Activated T-helper 1 cell treated with anti-CD3 and anti-CD28 coated beads, Interleukin-12 subunit alpha, Interleukin-12 subunit beta, Interleukin-2, Interleukin-4 antibody, amounts not matched to agents 30 ng/mL and 10 ng/mL and 1 ng/mL, durations not matched to agents 14 hours and 24 hours and 36 hours (primary cell): ENCODE measurements around the gene CT47B1. TPM values are rescaled to one million over a fixed set of nuclear protein-coding genes. Genes with fewer than 3 reads are reported as not detected.
"Not testable (repeated sequence)": the region's sequence is repeated elsewhere in the genome, so short reads cannot be mapped to it uniquely, and the experiment has no call there.

Experiments used
- DNase-seq: peaks from one replicate; pipeline ENCODE4 v3.0.0; 2021; ENCODE audit warnings: low spot score
- H3K27ac Mint-ChIP-seq: one replicate; pipeline ENCODE4 v1.8.0; 2021; ENCODE audit warnings: mild to moderate bottlenecking, mixed read lengths
- H3K27me3 Mint-ChIP-seq: one replicate; pipeline ENCODE4 v1.8.0; 2022; ENCODE audit warnings: mild to moderate bottlenecking, moderate library complexity, mixed read lengths; ENCODE audit not compliant: insufficient read depth
- H3K36me3 Mint-ChIP-seq: one replicate; pipeline ENCODE4 v1.8.0; 2021; ENCODE audit warnings: low read depth, mixed read lengths
- H3K4me1 Mint-ChIP-seq: one replicate; pipeline ENCODE4 v1.8.0; 2021; ENCODE audit warnings: low read depth, mixed read lengths
- H3K4me3 Mint-ChIP-seq: one replicate; pipeline ENCODE4 v1.8.0; 2021; ENCODE audit warnings: mild to moderate bottlenecking, moderate library complexity, mixed read lengths
- H3K9me3 Mint-ChIP-seq: one replicate; pipeline ENCODE4 v1.8.0; 2021; ENCODE audit warnings: mixed read lengths
- intact Hi-C: fragments of 100-400 bp; cut with micrococcal nuclease; formaldehyde crosslinking; loops from one replicate; pipeline ENCODE4 v1.15.1; 2024
- total RNA-seq: library from RNA; stranded (reverse); gene quantifications from 2 replicates; pipeline ENCODE4 v1.2.3, GENCODE V29; 2022

Gene CT47B1
- not detected in 2 replicates for total RNA-seq

- H3K4me1 Mint-ChIP-seq, H3K27ac Mint-ChIP-seq, H3K36me3 Mint-ChIP-seq, intact Hi-C loops, H3K27me3 Mint-ChIP-seq, H3K9me3 Mint-ChIP-seq, H3K4me3 Mint-ChIP-seq, DNase-seq: not testable (repeated sequence)
Observed at GRCh38 chrX:120875766-120876165, at the start of gene CT47B1. Gene CT47B1 (minus strand): TSS chrX:120875866. CDS start chrX:120875670, 196 bp downstream.

- Mint-ChIP-seq H3K4me3 (no peak overlapping the region), H3K36me3 (no peaks in the 10 kb centered on the region), H3K4me1 (no peaks in the 10 kb centered on the region), H3K27ac (no peak overlapping the region), H3K27me3 (no peaks in the 10 kb centered on the region), H3K9me3 (no peaks in the 10 kb centered on the region)
- no peak for DNase-seq
- intact Hi-C loops = no loop called here
Observed at GRCh38 chrX:120874678-120875557, 748 bp downstream of the CT47B1 start.

GRCh38 chrX:120857240-120857639, 18.4 kb downstream of the CT47B1 start:
- intact Hi-C loops = loop anchor here (2.0 kb wide), 1 partner anchor 66 kb away; no protein-coding TSS in a partner anchor
- H3K27me3 Mint-ChIP-seq = peaks cover 2% of the 10 kb centered on the region
- no peak overlapping the region for H3K27ac Mint-ChIP-seq
- H3K9me3 Mint-ChIP-seq = peaks cover 4% of the 10 kb centered on the region
- H3K4me3 Mint-ChIP-seq = no peak overlapping the region
- no peak for DNase-seq
- H3K4me1 Mint-ChIP-seq = peaks cover 19% of the 10 kb centered on the region
- no peaks in the 10 kb centered on the region for H3K36me3 Mint-ChIP-seq

GRCh38 chrX:120840827-120841226, 34.8 kb downstream of the CT47B1 start:
- intact Hi-C loops = no loop called here
- no peak overlapping the region for H3K27ac Mint-ChIP-seq
- DNase-seq = no peak
- no peaks in the 10 kb centered on the region for H3K27me3 Mint-ChIP-seq
- no peak overlapping the region for H3K4me3 Mint-ChIP-seq
- no peaks in the 10 kb centered on the region for H3K36me3 Mint-ChIP-seq
- no peaks in the 10 kb centered on the region for H3K9me3 Mint-ChIP-seq
- no peaks in the 10 kb centered on the region for H3K4me1 Mint-ChIP-seq

- H3K9me3 Mint-ChIP-seq = no peaks in the 10 kb centered on the region
- H3K27me3 Mint-ChIP-seq = no peaks in the 10 kb centered on the region
- H3K4me3 Mint-ChIP-seq = no peak overlapping the region
- DNase-seq = no peak
- no peaks in the 10 kb centered on the region for H3K4me1 Mint-ChIP-seq
- H3K27ac Mint-ChIP-seq = no peak overlapping the region
- intact Hi-C loops = no loop called here
- no peaks in the 10 kb centered on the region for H3K36me3 Mint-ChIP-seq
Observed at GRCh38 chrX:120839491-120839890, 36.2 kb downstream of the CT47B1 start.

GRCh38 chrX:120827213-120827612, 48.5 kb downstream of the CT47B1 start:
- H3K9me3 Mint-ChIP-seq, intact Hi-C loops, H3K4me1 Mint-ChIP-seq, H3K27me3 Mint-ChIP-seq, H3K4me3 Mint-ChIP-seq, H3K36me3 Mint-ChIP-seq, H3K27ac Mint-ChIP-seq, DNase-seq: not testable (repeated sequence)

GRCh38 chrX:120825146-120825545, 50.5 kb downstream of the CT47B1 start:
- no peaks in the 10 kb centered on the region for H3K36me3 Mint-ChIP-seq
- no peak overlapping the region for H3K27ac Mint-ChIP-seq
- no peak for DNase-seq
- intact Hi-C loops = no loop called here
- H3K4me3 Mint-ChIP-seq = no peak overlapping the region
- H3K9me3 Mint-ChIP-seq = peaks cover 3% of the 10 kb centered on the region
- no peaks in the 10 kb centered on the region for H3K4me1 Mint-ChIP-seq
- peaks cover 4% of the 10 kb centered on the region for H3K27me3 Mint-ChIP-seq

- DNase-seq = no peak
- Mint-ChIP-seq H3K9me3 (no peaks in the 10 kb centered on the region), H3K4me3 (no peak overlapping the region), H3K27ac (no peak overlapping the region), H3K4me1 (no peaks in the 10 kb centered on the region), H3K27me3 (peaks cover 1% of the 10 kb centered on the region), H3K36me3 (no peaks in the 10 kb centered on the region)
- intact Hi-C loops = no loop called here
Observed at GRCh38 chrX:120824021-120824420, 51.6 kb downstream of the CT47B1 start.

- Mint-ChIP-seq H3K27me3 (peaks cover 1% of the 10 kb centered on the region), H3K36me3 (no peaks in the 10 kb centered on the region), H3K4me1 (no peaks in the 10 kb centered on the region), H3K4me3 (no peak overlapping the region), H3K9me3 (no peaks in the 10 kb centered on the region), H3K27ac (no peak overlapping the region)
- no peak for DNase-seq
- intact Hi-C loops = no loop called here
Observed at GRCh38 chrX:120823556-120823955, 52.1 kb downstream of the CT47B1 start.

Other genes with a start within 250 kb of the CT47B1 start
- 21.0 and 23.7 TPM in 2 replicates for gene C1GALT1C1, start 245.8 kb downstream of the CT47B1 start, total RNA-seq
- not detected in 2 replicates for gene CT47A11, start 61.3 kb upstream of the CT47B1 start, total RNA-seq
- not detected in 2 replicates for gene CT47A10, start 66.2 kb upstream of the CT47B1 start, total RNA-seq
- not detected in 2 replicates for gene CT47A9, start 71.0 kb upstream of the CT47B1 start, total RNA-seq
- not detected in 2 replicates for gene CT47A8, start 75.9 kb upstream of the CT47B1 start, total RNA-seq
- not detected in 2 replicates for gene CT47A7, start 80.7 kb upstream of the CT47B1 start, total RNA-seq
- gene CT47A6, start 85.6 kb upstream of the CT47B1 start, total RNA-seq = not detected in 2 replicates
- gene CT47A5, start 90.5 kb upstream of the CT47B1 start, total RNA-seq = not detected in 2 replicates
- not detected in 2 replicates for gene CT47A4, start 95.3 kb upstream of the CT47B1 start, total RNA-seq
- gene CT47A3, start 100.2 kb upstream of the CT47B1 start, total RNA-seq = not detected in 2 replicates
- not detected in 2 replicates for gene CT47A2, start 105.1 kb upstream of the CT47B1 start, total RNA-seq
- not detected in 2 replicates for gene CT47A1, start 109.9 kb upstream of the CT47B1 start, total RNA-seq
- gene GLUD2, start 171.7 kb upstream of the CT47B1 start, total RNA-seq = 0.67 and 0.71 TPM in 2 replicates